ENCODE measurements around the gene HTR3E. TPM values are rescaled to one million over a fixed set of nuclear protein-coding genes. Genes with fewer than 3 reads are reported as not detected.

Gene HTR3E
- polyA plus RNA-seq, 3 donors: not detected

DNA sequence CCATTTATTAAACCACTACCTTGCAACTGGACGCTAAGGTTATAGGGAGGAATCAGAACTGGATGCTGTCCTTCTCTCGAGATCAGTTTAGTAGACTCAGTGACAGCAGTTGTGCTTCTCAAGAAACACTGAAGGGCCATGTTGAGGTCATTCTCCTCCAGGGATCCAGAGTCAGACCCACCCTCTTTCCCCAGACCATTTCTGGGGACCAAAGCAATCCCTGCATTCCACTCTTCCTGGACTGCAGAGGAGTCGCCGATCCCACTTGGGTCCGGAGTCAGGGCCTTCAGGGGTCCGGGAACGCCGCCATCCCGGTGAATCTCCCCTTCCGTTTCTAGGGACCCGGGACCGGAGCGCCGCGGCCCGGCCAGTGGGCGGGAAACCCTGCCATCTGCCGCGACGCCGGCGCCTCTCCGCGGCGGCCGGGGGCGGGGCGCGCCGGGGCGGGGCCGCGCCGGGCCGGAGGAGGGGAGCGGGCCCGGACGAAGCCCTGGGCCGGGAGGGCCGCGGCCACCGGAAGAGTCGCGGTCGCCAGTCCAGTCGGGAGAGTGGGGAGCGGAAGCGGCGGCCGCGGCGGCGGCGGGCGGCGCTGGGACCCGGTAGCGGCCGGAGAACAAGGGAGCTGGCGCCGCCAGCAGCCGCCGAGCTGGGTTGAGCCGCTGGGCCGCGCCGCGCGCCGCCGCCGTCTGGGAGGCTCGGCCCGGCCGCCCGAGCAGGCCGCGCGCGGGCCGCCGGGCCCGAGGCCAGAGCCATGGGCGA lies 58.2 kb downstream of the HTR3E start, which contains the start of gene DVL3:
Gene DVL3, plus strand, starts transcription at position 493 of the 759 bp plus-strand sequence. Its CDS starts 259 bp downstream, at position 752.
- peaks cover 0 to 4% (median 2%) of the 10 kb centered on the region in 3 donors for H3K27me3 Mint-ChIP-seq (ENCODE audit: low read depth in 3 of 3)
- no peak for TF ChIP-seq CTCF (IDR thresholded peaks at IDR 0.05)
- H3K27ac ChIP-seq (ENCODE audit: low read depth in 1 of 2, low read length in 2 of 2): peak within 1 kb of the TSS; percentile 63 to 77
- DNase-seq: peak in 2 of 3 donors; percentile 52 to 63
- intact Hi-C loops (cut with micrococcal nuclease): no loop called here
- peak within 1 kb of the TSS; percentile 88 for H2AFZ ChIP-seq (ENCODE audit: insufficient read depth, low read depth, low read length, poor library complexity, severe bottlenecking)
- H3K4me2 ChIP-seq (replicated peaks; ENCODE audit: extremely low read depth, low read length, poor library complexity, severe bottlenecking): peak within 1 kb of the TSS; percentile 99
- H3K4me1 Mint-ChIP-seq: peaks cover 38% of the 10 kb centered on the region
- H3K27me3 ChIP-seq (ENCODE audit: control insufficient read depth in 2 of 2, insufficient read depth in 2 of 2, low read length in 2 of 2): no peaks in the 10 kb centered on the region
- H3K4me1 ChIP-seq (ENCODE audit: control insufficient read depth in 1 of 2, insufficient read depth in 2 of 2, low read length in 2 of 2): peaks cover 37 to 44% of the 10 kb centered on the region in 2 donors
- peaks cover 43% of the 10 kb centered on the region for H3K79me2 ChIP-seq (ENCODE audit: insufficient read depth, low read length)
- no peaks in the 10 kb centered on the region for H3K36me3 ChIP-seq (replicated peaks in 1 of 2; ENCODE audit: control insufficient read depth in 1 of 2, insufficient read depth in 2 of 2, low read length in 2 of 2)
- H3K9ac ChIP-seq (ENCODE audit: insufficient read depth, low read length, poor library complexity, severe bottlenecking): peak within 1 kb of the TSS; percentile 77
- H3K9me3 ChIP-seq (replicated peaks in 1 of 2; ENCODE audit: control insufficient read depth in 1 of 2, insufficient read depth in 1 of 2, low read length in 2 of 2): no peaks in the 10 kb centered on the region
- H4K20me1 ChIP-seq (ENCODE audit: insufficient read depth, low read length): peaks cover 41% of the 10 kb centered on the region
- WGBS (ENCODE audit: insufficient coverage): under 1% methylated on average over 83 of the region's 84 CpGs
- H3K36me3 Mint-ChIP-seq: peaks cover 2 to 3% of the 10 kb centered on the region in 2 donors
- H3K27ac Mint-ChIP-seq: peak within 1 kb of the TSS; percentile 73 to 89 (median 85)
- H3K4me3 ChIP-seq (replicated peaks in 1 of 3; ENCODE audit: low read depth in 2 of 3, low read length in 3 of 3): peak within 1 kb of the TSS; percentile 77 to 97 (median 94)
- H3K4me3 Mint-ChIP-seq: peak within 1 kb of the TSS; percentile 96
- no peaks in the 10 kb centered on the region for H3K9me3 Mint-ChIP-seq

DNA sequence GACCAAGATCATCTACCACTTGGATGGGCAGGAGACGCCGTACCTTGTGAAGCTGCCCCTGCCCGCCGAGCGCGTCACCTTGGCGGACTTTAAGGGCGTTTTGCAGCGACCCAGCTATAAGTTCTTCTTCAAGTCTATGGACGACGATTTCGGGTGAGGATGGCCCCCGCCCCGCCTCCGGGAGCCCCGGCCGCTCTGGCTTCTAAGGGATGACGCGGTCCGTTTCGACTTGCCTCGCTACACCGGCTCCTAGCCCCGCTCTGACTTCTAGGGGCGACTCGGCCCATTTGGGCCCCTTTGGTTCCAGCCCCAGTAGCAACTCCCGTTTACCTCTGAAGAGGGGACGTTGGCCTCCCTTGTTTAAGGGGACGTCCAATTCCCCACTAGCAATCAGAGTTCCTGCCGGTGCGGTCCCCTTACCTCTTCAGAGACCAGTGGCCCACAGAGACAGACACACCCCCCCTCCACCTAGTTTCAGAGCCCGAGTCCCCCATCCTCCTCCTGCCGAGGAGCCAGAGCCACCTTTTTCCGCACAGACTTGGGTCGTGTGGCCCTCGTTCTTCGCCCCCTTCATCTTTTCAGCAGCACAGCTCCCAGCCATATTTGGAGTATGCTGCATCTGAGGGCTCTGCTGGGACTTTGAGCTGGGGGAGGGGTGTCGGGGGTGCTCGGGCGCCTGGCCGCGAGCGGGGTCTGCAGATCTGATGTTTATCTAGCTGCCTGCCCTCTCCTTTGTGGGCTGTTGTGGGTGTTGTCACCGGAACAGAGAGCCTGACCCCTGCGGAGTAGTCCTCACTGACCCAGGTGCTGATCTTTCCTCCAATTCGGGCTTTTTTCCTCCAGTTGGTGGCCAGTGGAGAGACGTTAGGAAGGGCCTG lies 59.0 kb downstream of the HTR3E start:
- peaks cover 37 to 44% of the 10 kb centered on the region in 2 donors for H3K4me1 ChIP-seq (ENCODE audit: control insufficient read depth in 1 of 2, insufficient read depth in 2 of 2, low read length in 2 of 2)
- peak overlapping the region; percentile 99 for H3K4me2 ChIP-seq (replicated peaks; ENCODE audit: extremely low read depth, low read length, poor library complexity, severe bottlenecking)
- peak overlapping the region; percentile 77 to 97 (median 94) for H3K4me3 ChIP-seq (replicated peaks in 1 of 3; ENCODE audit: low read depth in 2 of 3, low read length in 3 of 3)
- Mint-ChIP-seq H3K27me3 (ENCODE audit: low read depth in 3 of 3) (peaks cover 0 to 4% (median 2%) of the 10 kb centered on the region in 3 donors), H3K4me1 (peaks cover 45% of the 10 kb centered on the region), H3K27ac (peak overlapping the region; percentile 73 to 89 (median 85)), H3K9me3 (no peaks in the 10 kb centered on the region), H3K4me3 (peak overlapping the region; percentile 96), H3K36me3 (peaks cover 6 to 8% of the 10 kb centered on the region in 2 donors)
- H3K9ac ChIP-seq (ENCODE audit: insufficient read depth, low read length, poor library complexity, severe bottlenecking): peak overlapping the region; percentile 77
- H3K9me3 ChIP-seq (replicated peaks in 1 of 2; ENCODE audit: control insufficient read depth in 1 of 2, insufficient read depth in 1 of 2, low read length in 2 of 2): no peaks in the 10 kb centered on the region
- peak overlapping the region; percentile 88 for H2AFZ ChIP-seq (ENCODE audit: insufficient read depth, low read depth, low read length, poor library complexity, severe bottlenecking)
- intact Hi-C loops (cut with micrococcal nuclease): loop anchor here in 1 of 2 donors (2.0 kb wide), 1 partner anchor 21 kb away; the partner anchor contains the start of gene EIF2B5
- 0% methylated on average over 44 of the region's 47 CpGs for WGBS (ENCODE audit: insufficient coverage)
- TF ChIP-seq CTCF (IDR thresholded peaks at IDR 0.05): no peak
- no peaks in the 10 kb centered on the region for H3K27me3 ChIP-seq (ENCODE audit: control insufficient read depth in 2 of 2, insufficient read depth in 2 of 2, low read length in 2 of 2)
- peak in 2 of 3 donors; percentile 35 to 37 for DNase-seq
- peaks cover 49% of the 10 kb centered on the region for H4K20me1 ChIP-seq (ENCODE audit: insufficient read depth, low read length)
- peak overlapping the region; percentile 63 to 77 for H3K27ac ChIP-seq (ENCODE audit: low read depth in 1 of 2, low read length in 2 of 2)
- H3K36me3 ChIP-seq (replicated peaks in 1 of 2; ENCODE audit: control insufficient read depth in 1 of 2, insufficient read depth in 2 of 2, low read length in 2 of 2): no peaks in the 10 kb centered on the region
- H3K79me2 ChIP-seq (ENCODE audit: insufficient read depth, low read length): peaks cover 51% of the 10 kb centered on the region

Data from CD14-positive monocyte (primary cell).